DMS153 treated with DMSO at 0.1 percent for 48 hours (cell line): ENCODE measurements around the gene ADGRD1.

Experiments used
- DNase-seq: peaks from one replicate; lab custom pipeline; 2025; ENCODE audit not compliant: unreplicated experiment; lab: John Stamatoyannopoulos, UW

ADGRD1 gene

GRCh38 chr12:131085816-131086591 lies 132.3 kb downstream of the ADGRD1 start:
- DNase-seq, result no peak

- DNase-seq, result no peak
Observed at GRCh38 chr12:131087302-131087818, 133.7 kb downstream of the ADGRD1 start.

GRCh38 chr12:131087991-131088700 lies 134.4 kb downstream of the ADGRD1 start:
- DNase-seq, result no peak

- no peak for DNase-seq
Observed at GRCh38 chr12:131088701-131089530, 135.2 kb downstream of the ADGRD1 start.

GRCh38 chr12:131089531-131090273 lies 136.0 kb downstream of the ADGRD1 start:
- DNase-seq, result no peak

- no peak for DNase-seq
Observed at GRCh38 chr12:131090274-131091210, 136.8 kb downstream of the ADGRD1 start.

- DNase-seq, result no peak
Observed at GRCh38 chr12:131091413-131091975, 137.8 kb downstream of the ADGRD1 start.

- DNase-seq, result no peak
Observed at GRCh38 chr12:131091976-131092691, 138.4 kb downstream of the ADGRD1 start.

GRCh38 chr12:131092901-131093603 lies 139.3 kb downstream of the ADGRD1 start:
- DNase-seq, result no peak

GRCh38 chr12:131093604-131093955 lies 139.9 kb downstream of the ADGRD1 start:
- no peak for DNase-seq

- no peak for DNase-seq
Observed at GRCh38 chr12:131093971-131094830, 140.5 kb downstream of the ADGRD1 start.

- no peak for DNase-seq
Observed at GRCh38 chr12:131094831-131095805, 141.4 kb downstream of the ADGRD1 start.

GRCh38 chr12:131095826-131096680 lies 142.3 kb downstream of the ADGRD1 start:
- no peak for DNase-seq

- no peak for DNase-seq
Observed at GRCh38 chr12:131096681-131097181, 143.0 kb downstream of the ADGRD1 start.
